ENCODE measurements around the gene FXR2. TPM values are rescaled to one million over a fixed set of nuclear protein-coding genes. Genes with fewer than 3 reads are reported as not detected.

Gene FXR2
- total and polyA plus RNA-seq, 9 of the 15 experiments (the other 6 are each of a cell fraction or from before 2014, with no cell fraction given) = 2.0 to 49.3 (median 24.5) TPM

- no peak for TF ChIP-seq ZBTB49 (CRISPR knock-in tag; IDR thresholded peaks at IDR 0.05; ENCODE audit: borderline replicate concordance)
- TF ChIP-seq POLR2A (conservative IDR thresholded peaks at IDR 0.05) = peak; percentile 26
- no peak for TF ChIP-seq NR3C1 (CRISPR knock-in tag; IDR thresholded peaks at IDR 0.05)
- TF ChIP-seq ZBTB11 (CRISPR knock-in tag; IDR thresholded peaks at IDR 0.05) = no peak
- TF ChIP-seq GABPB1 (CRISPR knock-in tag; IDR thresholded peaks at IDR 0.05) = no peak
- TF ChIP-seq PCBP2 (IDR thresholded peaks at IDR 0.05; ENCODE audit: low read depth, low read length, poor library complexity, severe bottlenecking) = no peak
- no peak for TF ChIP-seq DIDO1 (tag; IDR thresholded peaks at IDR 0.05; ENCODE audit: low read depth)
- peak; percentile 31; the same call in 1 of the 2 replicates for TF ChIP-seq POLR2AphosphoS5 (IDR thresholded peaks at IDR 0.05; ENCODE audit: control insufficient read depth, insufficient read depth, low read depth, low read length)
- TF ChIP-seq KDM5B (IDR thresholded peaks at IDR 0.05; ENCODE audit: insufficient replicate concordance, low read depth, low read length) = peak; percentile 28
- TF ChIP-seq ZNF609 (CRISPR knock-in tag; IDR thresholded peaks at IDR 0.05; ENCODE audit: borderline replicate concordance) = no peak
- peak; percentile 10 for TF ChIP-seq POLR2B (IDR thresholded peaks at IDR 0.05; ENCODE audit: low read depth, partially characterized antibody)
- TF ChIP-seq E2F6 (IDR thresholded peaks at IDR 0.05; ENCODE audit: borderline replicate concordance in 1 of 2, extremely low read depth in 1 of 2, insufficient read depth in 1 of 2, insufficient read length in 1 of 2, low read depth in 1 of 2, low read length in 1 of 2, poor library complexity in 1 of 2, severe bottlenecking in 1 of 2) = no peak
- no peak for TF ChIP-seq RBBP5 (IDR thresholded peaks at IDR 0.05; ENCODE audit: borderline replicate concordance, insufficient read depth, low read length, poor library complexity, severe bottlenecking)
Observed at GRCh38 chr17:7576432-7576937, 38.2 kb downstream of the FXR2 start (continued).

Data from K562 (cell line).